Kidney (tissue), 14 donors: ENCODE measurements around the gene PLA2R1. TPM values are rescaled to one million over a fixed set of nuclear protein-coding genes. Genes with fewer than 3 reads are reported as not detected.
A peak's percentile ranks its signal among the peaks of the same experiment; 100 is the strongest.
"Not testable (repeated sequence)": the region's sequence is repeated elsewhere in the genome, so short reads cannot be mapped to it uniquely, and the experiment has no call there.

Experiments used
- DNase-seq, 5 donors: peaks; one replicate each; pipeline ENCODE4 v3.0.0-alpha.2; 2013 to 2020
- FAIRE-seq: peaks from 2 replicates; lab custom pipeline; 2012; peaks lifted over from hg19 to GRCh38; lab: Jason Lieb, UNC
- H3K27ac ChIP-seq, 2 donors: one replicate each; pipeline ENCODE4 v1.7.0; 2013; ENCODE audit warnings: low read depth in 2 of 2, low read length in 2 of 2, inconsistent platforms in 1 of 2
- H3K27me3 ChIP-seq: one replicate; pipeline ENCODE4 v1.7.1; 2013; ENCODE audit warnings: low read length, inconsistent platforms; ENCODE audit not compliant: control insufficient read depth, insufficient read depth
- H3K36me3 ChIP-seq, 3 donors: one replicate each; pipeline versions ENCODE4 v1.7.0 to v1.7.1; 2013; ENCODE audit warnings: low read length in 3 of 3, control low read depth in 1 of 3, inconsistent platforms in 1 of 3; ENCODE audit not compliant: insufficient read depth in 3 of 3, control insufficient read depth in 2 of 3
- H3K4me1 ChIP-seq, 3 donors: one replicate each; pipeline versions ENCODE4 v1.7.0 to v1.7.1; 2013; ENCODE audit warnings: low read length in 3 of 3, inconsistent platforms in 1 of 3, low read depth in 1 of 3; ENCODE audit not compliant: control insufficient read depth in 2 of 3, insufficient read depth in 2 of 3
- H3K4me3 ChIP-seq, 3 donors: one replicate each; pipeline versions ENCODE4 v1.7.0 to v1.8.1; 2013; ENCODE audit warnings: low read length in 3 of 3, control low read depth in 1 of 3, inconsistent platforms in 1 of 3
- H3K9ac ChIP-seq, 3 donors: one replicate each; pipeline versions ENCODE4 v1.7.0 to v1.7.1; 2013; ENCODE audit warnings: low read length in 3 of 3, control low read depth in 1 of 3, inconsistent platforms in 1 of 3
- H3K9me3 ChIP-seq, 3 donors: one replicate each; pipeline versions ENCODE4 v1.7.0 to v1.7.1; 2013; ENCODE audit warnings: low read length in 3 of 3, control low read depth in 1 of 3, inconsistent platforms in 1 of 3; ENCODE audit not compliant: control insufficient read depth in 2 of 3, insufficient read depth in 1 of 3
- CTCF ChIP-seq: IDR thresholded peaks from 3 replicates; pipeline ENCODE4 v1.5.1; 2012; ENCODE audit warnings: mild to moderate bottlenecking, moderate library complexity, borderline replicate concordance; ENCODE audit not compliant: insufficient read depth; ENCODE audit errors: extremely low read depth
- intact Hi-C: fragments of 100-400 bp; cut with DNase I; formaldehyde crosslinking; loops from one replicate; pipeline ENCODE4 v1.11.1; 2022
- polyA plus RNA-seq: library from polyadenylated mRNA; stranded (reverse); fragments of 350-450 nt; fragmentation: Illumina TruSeq; extraction: RNeasy Lipid Tissue Mini Kit (QIAGEN cat#74804); gene quantifications from one replicate; pipeline ENCODE4 v1.2.3, GENCODE V29; 2014; ENCODE audit warnings: low read depth, low replicate concordance; ENCODE audit not compliant: insufficient read depth
- total RNA-seq: library from RNA; stranded (reverse); fragmentation: NEBNext Ultra II Directional; extraction: Animal tissue kit (Norgen Biotek cat#: 25700); gene quantifications from one replicate; pipeline ENCODE4 v1.2.1, GENCODE V29; 2021
- donor health status: control.
- donor health status: control.
- donor health status: control.
- donor health status: control.
- donor health status: control.
- donor health status: DM: yes; HTN: yes; CAD: no.
- donor health status: Normal renal cell carcinoma (clear cell type).

Gene PLA2R1
- total and polyA plus RNA-seq, 2 donors from 2014 or later, result 6.6 to 71.9 TPM

- Histone ChIP-seq H3K27me3 (no peaks in the 10 kb centered on the region), H3K9me3 (no peaks in the 10 kb centered on the region), H3K4me1 (no peaks in the 10 kb centered on the region), H3K27ac (no peak overlapping the region), H3K36me3 (peaks cover 0 to 2% (median 0%) of the 10 kb centered on the region in 3 donors), H3K9ac (no peak overlapping the region), H3K4me3 (no peak overlapping the region)
- DNase-seq (no peak), FAIRE-seq (no peak)
- intact Hi-C loops, result no loop called here
- TF ChIP-seq CTCF, result no peak
Observed at GRCh38 chr2:160041091-160041490, 21.3 kb downstream of the PLA2R1 start.

DNA sequence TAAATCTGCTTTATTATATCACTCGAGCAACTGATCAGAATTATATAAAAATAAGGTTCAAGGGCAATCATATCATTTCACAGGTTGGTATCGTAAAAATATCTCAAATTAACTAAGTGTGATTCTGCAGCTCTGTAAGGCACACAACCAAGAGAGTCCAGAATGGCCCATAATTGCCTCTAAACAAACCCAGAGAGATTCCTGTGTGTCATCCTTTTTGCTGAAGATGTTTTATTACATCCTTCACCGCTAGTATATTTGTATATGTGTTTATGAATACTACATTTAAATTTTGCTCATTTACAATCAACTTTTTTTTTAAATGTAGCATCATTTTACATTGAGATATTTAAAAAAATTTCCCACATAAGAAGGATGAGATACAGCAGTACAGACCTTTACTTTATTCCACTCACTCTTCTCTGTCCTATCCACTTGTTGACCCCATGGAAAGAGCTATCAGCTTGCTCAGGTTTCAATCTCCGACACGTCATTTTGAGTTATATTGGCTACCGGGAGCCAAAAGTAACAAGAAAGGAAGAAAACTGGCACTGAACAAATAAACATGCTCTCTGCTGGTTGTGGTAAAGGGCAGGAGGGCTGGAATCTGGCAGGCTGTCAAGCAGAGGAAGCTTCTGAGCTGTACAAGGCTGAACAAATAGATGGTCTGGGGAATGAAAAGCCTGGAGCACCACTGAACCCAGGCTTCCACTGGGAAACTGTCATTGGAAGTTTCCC is 23.1 kb downstream of the PLA2R1 start:
- no peak for TF ChIP-seq CTCF
- FAIRE-seq, result no peak
- Histone ChIP-seq H3K27ac (no peak overlapping the region), H3K36me3 (peaks cover 0 to 2% (median 0%) of the 10 kb centered on the region in 3 donors), H3K9me3 (no peaks in the 10 kb centered on the region), H3K4me3 (no peak overlapping the region), H3K4me1 (no peaks in the 10 kb centered on the region), H3K27me3 (no peaks in the 10 kb centered on the region), H3K9ac (no peak overlapping the region)
- intact Hi-C loops, result no loop called here
- DNase-seq, result peak in 3 of 5 donors; percentile 29 to 39 (median 31)

GRCh38 chr2:160038662-160039061 is 23.8 kb downstream of the PLA2R1 start:
- H3K27me3 ChIP-seq, H3K4me1 ChIP-seq, DNase-seq, H3K27ac ChIP-seq, H3K4me3 ChIP-seq, H3K36me3 ChIP-seq, FAIRE-seq, intact Hi-C loops, H3K9me3 ChIP-seq, H3K9ac ChIP-seq: not testable (repeated sequence)

DNA sequence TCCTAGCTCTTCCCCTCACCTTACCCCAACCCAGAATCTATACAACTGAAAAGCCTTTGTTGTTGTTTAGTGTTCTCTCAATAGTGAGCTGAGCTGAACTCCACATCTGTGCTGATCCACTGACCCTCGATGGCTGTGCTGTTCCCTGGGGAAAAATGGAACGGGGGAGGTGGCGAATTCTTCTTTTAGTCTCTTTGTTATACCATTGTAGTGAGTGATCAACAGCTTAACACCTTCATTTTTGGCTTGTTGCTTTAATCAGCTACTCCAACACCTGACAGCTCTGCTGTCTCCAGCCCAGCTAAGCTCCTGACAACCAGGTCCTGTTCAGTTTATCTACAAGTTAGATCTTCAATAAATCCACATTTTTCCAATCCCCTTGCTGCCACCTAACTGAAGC is 25.7 kb downstream of the PLA2R1 start:
- H3K27me3 ChIP-seq, result no peaks in the 10 kb centered on the region
- FAIRE-seq, result no peak
- no peaks in the 10 kb centered on the region for H3K4me1 ChIP-seq
- H3K36me3 ChIP-seq, result no peaks in the 10 kb centered on the region
- DNase-seq, result no peak
- H3K9me3 ChIP-seq, result no peaks in the 10 kb centered on the region
- no peak overlapping the region for H3K4me3 ChIP-seq
- no peak overlapping the region for H3K9ac ChIP-seq
- no peak for TF ChIP-seq CTCF
- intact Hi-C loops, result no loop called here
- no peak overlapping the region for H3K27ac ChIP-seq
